Breast epithelium (tissue), 4 donors: Measurements from ENCODE around the gene MXRA7. TPM values are rescaled to one million over a fixed set of nuclear protein-coding genes. Genes with fewer than 3 reads are reported as not detected.
A peak's percentile ranks its signal among the peaks of the same experiment; 100 is the strongest.
"Not testable (repeated sequence)": the region's sequence is repeated elsewhere in the genome, so short reads cannot be mapped to it uniquely, and the experiment has no call there.

ENCODE experiments used
- DNase-seq, 2 donors: peaks; one replicate each; pipeline ENCODE4 v3.0.0-alpha.2; 2019; ENCODE audit warnings: low spot score in 2 of 2
- H3K27ac ChIP-seq, 2 donors: fragments of 200-600 bp; sonication (generic) in 1 of 2; one replicate each; pipeline ENCODE4 v1.5.1; 2016 to 2019; ENCODE audit warnings: mild to moderate bottlenecking in 1 of 2
- H3K27me3 ChIP-seq, 2 donors: fragments of 200-600 bp; sonication (generic) in 1 of 2; one replicate each; pipeline versions ENCODE4 v1.5.1 to v1.6.0; 2017 to 2019; ENCODE audit warnings: control low read depth in 1 of 2, mild to moderate bottlenecking in 1 of 2
- H3K36me3 ChIP-seq: fragments of 200-600 bp; one replicate; pipeline ENCODE4 v1.5.1; 2019
- H3K4me1 ChIP-seq, 2 donors: fragments of 200-600 bp; sonication (generic); one replicate each; pipeline ENCODE4 v1.5.1; 2016 to 2019; ENCODE audit warnings: control low read depth in 1 of 2
- H3K4me3 ChIP-seq, 3 donors: fragments of 200-600 bp; sonication (generic); 1 replicate in 2 of 3; 2 replicates in 1 of 3; pipeline ENCODE4 v1.5.1; 2016 to 2019; ENCODE audit warnings: mild to moderate bottlenecking in 3 of 3, moderate library complexity in 2 of 3
- H3K9me3 ChIP-seq, 2 donors: fragments of 200-600 bp; sonication (generic) in 1 of 2; one replicate each; pipeline ENCODE4 v1.5.1; 2016 to 2019; ENCODE audit warnings: control low read depth in 1 of 2
- CTCF ChIP-seq, 3 donors: fragments of 450-650 bp; IDR thresholded peaks; one replicate each; pipeline ENCODE4 v1.5.1; 2016 to 2017; ENCODE audit warnings: antibody characterized with exemption in 3 of 3, mild to moderate bottlenecking in 3 of 3, moderate library complexity in 3 of 3
- POLR2A ChIP-seq: fragments of 450-650 bp; IDR thresholded peaks from one replicate; pipeline ENCODE4 v1.6.1; 2016; ENCODE audit warnings: antibody characterized with exemption, mild to moderate bottlenecking, moderate library complexity
- POLR2AphosphoS5 ChIP-seq, 3 donors: sonication (generic); formaldehyde crosslinking; IDR thresholded peaks; one replicate each; pipeline ENCODE4 v1.6.1; 2017; ENCODE audit warnings: antibody characterized with exemption in 3 of 3
- intact Hi-C: fragments of 100-400 bp; cut with DNase I; formaldehyde crosslinking; loops from one replicate; pipeline ENCODE4 v1.15.1; 2023; ENCODE audit warnings: low total_unique reads
- total RNA-seq, 3 donors: library from RNA; depleted of rRNA; stranded (reverse); fragments of >200 nt; gene quantifications; one replicate each; pipeline ENCODE4 v1.1.0, GENCODE V29; 2016

The MXRA7 gene
- total RNA-seq, 3 donors from 2014 or later, result 106 to 242 (median 113) TPM

- no peak for TF ChIP-seq CTCF (IDR thresholded peaks at IDR 0.05)
- TF ChIP-seq POLR2A, result no peak
- TF ChIP-seq POLR2AphosphoS5 (IDR thresholded peaks at IDR 0.05), result no peak
- H3K4me1 ChIP-seq, result peaks cover 0 to 21% of the 10 kb centered on the region in 2 donors
- H3K36me3 ChIP-seq, result no peaks in the 10 kb centered on the region
- peak overlapping the region; percentile 32 to 99 for H3K27ac ChIP-seq
- intact Hi-C loops, result no loop called here
- no peaks in the 10 kb centered on the region for H3K27me3 ChIP-seq
- DNase-seq, result no peak
- no peaks in the 10 kb centered on the region for H3K9me3 ChIP-seq
- H3K4me3 ChIP-seq, result peak overlapping the region; percentile 93 to 97 (median 96)
Observed at GRCh38 chr17:76735006-76735405, 24.2 kb upstream of the MXRA7 start.

GRCh38 chr17:76734080-76734840, 23.5 kb upstream of the MXRA7 start:
- H3K36me3 ChIP-seq, result no peaks in the 10 kb centered on the region
- no peak for TF ChIP-seq POLR2A
- no peak for TF ChIP-seq POLR2AphosphoS5 (IDR thresholded peaks at IDR 0.05)
- no peak for TF ChIP-seq CTCF (IDR thresholded peaks at IDR 0.05)
- intact Hi-C loops, result no loop called here
- peak overlapping the region in 1 of 2 donors; percentile 99 for H3K27ac ChIP-seq
- peak overlapping the region in 1 of 3 donors; percentile 93 for H3K4me3 ChIP-seq
- no peak for DNase-seq
- H3K4me1 ChIP-seq, result peaks cover 0 to 21% of the 10 kb centered on the region in 2 donors
- no peaks in the 10 kb centered on the region for H3K27me3 ChIP-seq
- no peaks in the 10 kb centered on the region for H3K9me3 ChIP-seq

- no peaks in the 10 kb centered on the region for H3K27me3 ChIP-seq
- peak overlapping the region in 1 of 3 donors; percentile 93 for H3K4me3 ChIP-seq
- intact Hi-C loops, result no loop called here
- H3K36me3 ChIP-seq, result no peaks in the 10 kb centered on the region
- no peaks in the 10 kb centered on the region for H3K9me3 ChIP-seq
- no peak for TF ChIP-seq CTCF (IDR thresholded peaks at IDR 0.05)
- no peak for TF ChIP-seq POLR2AphosphoS5 (IDR thresholded peaks at IDR 0.05)
- no peak for TF ChIP-seq POLR2A
- DNase-seq, result no peak
- peak overlapping the region in 1 of 2 donors; percentile 99 for H3K27ac ChIP-seq
- H3K4me1 ChIP-seq, result peaks cover 0 to 17% of the 10 kb centered on the region in 2 donors
Observed at GRCh38 chr17:76733618-76733957, 22.8 kb upstream of the MXRA7 start.

GRCh38 chr17:76732734-76733617, 22.2 kb upstream of the MXRA7 start:
- DNase-seq, result no peak
- H3K27ac ChIP-seq, result peak overlapping the region in 1 of 2 donors; percentile 99
- no peak for TF ChIP-seq POLR2AphosphoS5 (IDR thresholded peaks at IDR 0.05)
- TF ChIP-seq POLR2A, result no peak
- TF ChIP-seq CTCF (IDR thresholded peaks at IDR 0.05), result no peak
- intact Hi-C loops, result no loop called here
- no peak overlapping the region for H3K4me3 ChIP-seq
- no peaks in the 10 kb centered on the region for H3K9me3 ChIP-seq
- no peaks in the 10 kb centered on the region for H3K36me3 ChIP-seq
- no peaks in the 10 kb centered on the region for H3K27me3 ChIP-seq
- peaks cover 0 to 15% of the 10 kb centered on the region in 2 donors for H3K4me1 ChIP-seq

GRCh38 chr17:76731800-76732733, 21.3 kb upstream of the MXRA7 start:
- intact Hi-C loops, DNase-seq, H3K4me3 ChIP-seq, H3K27ac ChIP-seq, H3K36me3 ChIP-seq, H3K9me3 ChIP-seq, H3K27me3 ChIP-seq: not testable (repeated sequence)
- peaks cover 0 to 15% of the 10 kb centered on the region in 2 donors for H3K4me1 ChIP-seq
